ENCODE results near the gene TP73. TPM values are rescaled to one million over a fixed set of nuclear protein-coding genes. Genes with fewer than 3 reads are reported as not detected.

Gene TP73
- total RNA-seq, 3 donors from 2014 or later: 0.12 to 0.63 (median 0.51) TPM

DNA sequence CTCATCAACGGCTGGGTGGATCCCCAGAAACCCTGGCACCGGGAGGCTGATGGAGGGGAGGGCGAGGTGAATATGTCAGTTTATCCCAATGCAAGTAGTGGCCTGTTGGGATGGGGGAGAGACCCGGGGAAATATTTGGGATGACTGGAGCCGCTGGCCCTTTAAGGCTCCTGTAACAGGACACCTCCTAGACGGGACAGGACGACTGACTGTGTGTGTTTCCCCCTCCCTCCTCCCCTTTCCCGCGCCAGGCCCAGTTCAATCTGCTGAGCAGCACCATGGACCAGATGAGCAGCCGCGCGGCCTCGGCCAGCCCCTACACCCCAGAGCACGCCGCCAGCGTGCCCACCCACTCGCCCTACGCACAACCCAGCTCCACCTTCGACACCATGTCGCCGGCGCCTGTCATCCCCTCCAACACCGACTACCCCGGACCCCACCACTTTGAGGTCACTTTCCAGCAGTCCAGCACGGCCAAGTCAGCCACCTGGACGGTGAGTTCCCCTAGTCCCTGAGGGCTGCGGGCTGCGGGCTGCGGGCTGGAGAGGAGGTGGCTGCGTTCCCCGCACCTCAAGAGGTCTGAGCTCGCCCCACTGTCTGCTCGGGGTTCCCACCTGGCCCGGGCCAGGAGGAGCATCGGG, 55.1 kb downstream of the TP73 start:
- intact Hi-C loops (cut with DNase I, micrococcal nuclease): no loop called here

DNA sequence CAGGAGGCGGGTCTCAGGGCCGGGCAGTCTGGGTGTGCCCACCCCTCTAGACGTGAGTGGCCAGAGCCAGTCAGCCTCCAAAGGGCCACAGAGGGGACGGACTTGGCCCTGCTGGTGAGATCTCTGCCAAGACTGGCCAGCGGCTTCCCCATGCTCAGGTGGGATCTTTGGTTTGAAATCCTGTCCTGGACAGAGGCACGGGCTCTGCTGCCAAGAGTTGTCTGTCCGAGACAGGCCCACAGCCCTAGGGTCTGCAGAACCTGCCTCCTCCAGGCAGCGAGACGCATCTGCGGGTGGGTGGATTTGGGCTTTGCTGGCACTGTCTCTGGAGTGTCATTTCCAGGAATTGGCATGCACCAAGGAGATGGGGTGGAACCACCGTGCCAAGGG, 55.6 kb downstream of the TP73 start:
- intact Hi-C loops (cut with DNase I, micrococcal nuclease): no loop called here
- Histone ChIP-seq H3K9me3 (no peaks in the 10 kb centered on the region), H3K36me3 (ENCODE audit: low read depth) (no peaks in the 10 kb centered on the region), H3K4me3 (no peak overlapping the region), H3K4me1 (ENCODE audit: low read depth) (no peaks in the 10 kb centered on the region)
- DNase-seq (no peak), ATAC-seq (no peak)
- no peak for TF ChIP-seq CTCF (IDR thresholded peaks at IDR 0.05)

More for the DNA sequence above, 55.1 kb downstream of the TP73 start:
- DNase-seq (no peak), ATAC-seq (no peak)
- Histone ChIP-seq H3K9me3 (no peaks in the 10 kb centered on the region), H3K4me1 (ENCODE audit: low read depth) (no peaks in the 10 kb centered on the region), H3K4me3 (no peak overlapping the region), H3K36me3 (ENCODE audit: low read depth) (no peaks in the 10 kb centered on the region)
- no peak for TF ChIP-seq CTCF (IDR thresholded peaks at IDR 0.05)

- Histone ChIP-seq H3K36me3 (ENCODE audit: low read depth) (no peaks in the 10 kb centered on the region), H3K4me1 (ENCODE audit: low read depth) (no peaks in the 10 kb centered on the region), H3K4me3 (no peak overlapping the region), H3K9me3 (no peaks in the 10 kb centered on the region)
- ATAC-seq: no peak
- TF ChIP-seq CTCF (IDR thresholded peaks at IDR 0.05): no peak
- no peak for DNase-seq
- intact Hi-C loops (cut with DNase I, micrococcal nuclease): no loop called here
Observed at GRCh38 chr1:3708791-3709190, 56.5 kb downstream of the TP73 start.

GRCh38 chr1:3710251-3710650, 57.9 kb downstream of the TP73 start:
- no peaks in the 10 kb centered on the region for H3K4me1 ChIP-seq (ENCODE audit: low read depth)
- intact Hi-C loops (cut with DNase I, micrococcal nuclease): no loop called here
- H3K9me3 ChIP-seq: no peaks in the 10 kb centered on the region
- no peak for ATAC-seq
- H3K36me3 ChIP-seq (ENCODE audit: low read depth): no peaks in the 10 kb centered on the region
- no peak for TF ChIP-seq CTCF (IDR thresholded peaks at IDR 0.05)
- no peak for DNase-seq
- H3K4me3 ChIP-seq: no peak overlapping the region

DNA sequence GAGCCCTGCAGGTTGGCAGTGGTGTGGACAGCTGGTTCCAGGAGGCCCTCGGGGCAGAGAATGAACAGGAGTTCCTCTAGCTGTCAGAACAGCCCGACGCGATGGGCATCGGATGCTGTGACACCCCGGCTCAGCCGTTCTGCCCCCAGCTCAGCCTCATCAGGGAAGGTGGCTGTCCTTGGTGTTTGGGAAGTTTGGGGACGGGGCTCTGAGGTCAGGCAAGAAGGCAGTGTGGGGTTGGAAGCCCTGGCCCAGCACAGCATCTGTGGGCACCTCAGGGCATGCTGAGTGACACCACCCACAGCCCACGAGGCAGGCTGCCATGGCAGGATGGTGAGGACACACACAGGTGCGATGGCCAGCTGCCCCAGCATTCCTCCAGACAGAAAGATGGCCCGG, 59.1 kb downstream of the TP73 start:
- no peak overlapping the region for H3K4me3 ChIP-seq
- intact Hi-C loops (cut with DNase I, micrococcal nuclease): no loop called here
- H3K4me1 ChIP-seq (ENCODE audit: low read depth): no peaks in the 10 kb centered on the region
- TF ChIP-seq CTCF (IDR thresholded peaks at IDR 0.05): no peak
- no peaks in the 10 kb centered on the region for H3K36me3 ChIP-seq (ENCODE audit: low read depth)
- no peaks in the 10 kb centered on the region for H3K9me3 ChIP-seq
- no peak for ATAC-seq
- no peak for DNase-seq
